Neuronal stem cell (in vitro differentiated cells): ENCODE data around the gene MAU2.
"Not testable (repeated sequence)": the region's sequence is repeated elsewhere in the genome, so short reads cannot be mapped to it uniquely, and the experiment has no call there.

ENCODE experiments used
- DNase-seq: peaks from one replicate; pipeline ENCODE4 v3.0.0-alpha.2; 2013; ENCODE audit warnings: low spot score
- H2AFZ ChIP-seq: one replicate; pipeline ENCODE4 v1.6.1; 2013; ENCODE audit warnings: mild to moderate bottlenecking, low read length, inconsistent platforms
- H2AK5ac ChIP-seq: 2 replicates; pipeline ENCODE4 v1.6.1; 2013; ENCODE audit warnings: low read depth, mild to moderate bottlenecking, inconsistent platforms, low read length, moderate library complexity, mixed read lengths
- H2BK120ac ChIP-seq: 2 replicates; pipeline ENCODE4 v1.6.1; 2013; ENCODE audit warnings: low read depth, mild to moderate bottlenecking, inconsistent platforms, low read length, moderate library complexity, mixed read lengths
- H2BK12ac ChIP-seq: one replicate; pipeline ENCODE4 v1.6.1; 2013; ENCODE audit warnings: low read length, inconsistent platforms
- H2BK15ac ChIP-seq: 2 replicates; pipeline ENCODE4 v1.6.1; 2013; ENCODE audit warnings: mild to moderate bottlenecking, low read length, inconsistent platforms, mixed read lengths
- H2BK5ac ChIP-seq: one replicate; pipeline ENCODE4 v1.6.1; 2013; ENCODE audit warnings: inconsistent platforms, mild to moderate bottlenecking, low read length, moderate library complexity
- H3K14ac ChIP-seq: one replicate; pipeline ENCODE4 v1.6.1; 2013; ENCODE audit warnings: low read length, inconsistent platforms
- H3K18ac ChIP-seq: 2 replicates; pipeline ENCODE4 v1.6.1; 2013; ENCODE audit warnings: low read length, inconsistent platforms
- H3K23ac ChIP-seq: 2 replicates; pipeline ENCODE4 v1.6.1; 2013; ENCODE audit warnings: low read depth, mild to moderate bottlenecking, mixed read lengths, low read length, inconsistent platforms; ENCODE audit not compliant: poor library complexity
- H3K27ac ChIP-seq: replicated peaks from 3 replicates; pipeline ENCODE4 v1.5.1; 2013; ENCODE audit warnings: low read length, inconsistent platforms
- H3K27me3 ChIP-seq, 3 experiments: 2 replicates each; pipeline ENCODE4 v1.6.1; 2013; ENCODE audit warnings: low read length in 3 of 3, mild to moderate bottlenecking in 2 of 3, inconsistent platforms in 1 of 3, low read depth in 1 of 3, mixed read lengths in 1 of 3, moderate library complexity in 1 of 3; ENCODE audit not compliant: control insufficient read depth in 3 of 3, insufficient read depth in 3 of 3
- H3K36me3 ChIP-seq, 2 donors: replicated peaks in 1 of 2; 2 replicates each; pipeline ENCODE4 v1.6.1; 2013; ENCODE audit warnings: low read length in 2 of 2; ENCODE audit not compliant: control insufficient read depth in 2 of 2, insufficient read depth in 2 of 2
- H3K4ac ChIP-seq: 2 replicates; pipeline ENCODE4 v1.6.1; 2013; ENCODE audit warnings: inconsistent platforms, mild to moderate bottlenecking, low read length, moderate library complexity
- H3K4me1 ChIP-seq, 2 donors: 1 replicate in 1 of 2; 2 replicates in 1 of 2; pipeline ENCODE4 v1.6.1; 2013; ENCODE audit warnings: low read length in 2 of 2, low read depth in 1 of 2; ENCODE audit not compliant: control insufficient read depth in 2 of 2, insufficient read depth in 1 of 2
- H3K4me2 ChIP-seq: one replicate; pipeline ENCODE4 v1.6.1; 2013; ENCODE audit warnings: mild to moderate bottlenecking, low read length, inconsistent platforms; ENCODE audit not compliant: insufficient read depth, poor library complexity, severe bottlenecking
- H3K4me3 ChIP-seq, 2 donors: 2 replicates each; pipeline ENCODE4 v1.5.1; 2013; ENCODE audit warnings: low read length in 2 of 2, mild to moderate bottlenecking in 2 of 2, inconsistent platforms in 1 of 2, moderate library complexity in 1 of 2
- H3K79me1 ChIP-seq: one replicate; pipeline ENCODE4 v1.6.1; 2013; ENCODE audit warnings: low read depth, mild to moderate bottlenecking, inconsistent platforms, low read length, moderate library complexity
- H3K9ac ChIP-seq: one replicate; pipeline ENCODE4 v1.6.1; 2013; ENCODE audit warnings: mild to moderate bottlenecking, low read depth, low read length, inconsistent platforms; ENCODE audit not compliant: poor library complexity
- H3K9me3 ChIP-seq, 2 donors: replicated peaks in 1 of 2; 2 replicates each; pipeline versions ENCODE3 to v1.6.1; 2013; ENCODE audit warnings: low read length in 2 of 2, mild to moderate bottlenecking in 2 of 2, inconsistent platforms in 1 of 2, low read depth in 1 of 2, mixed read lengths in 1 of 2, moderate library complexity in 1 of 2; ENCODE audit not compliant: control insufficient read depth in 2 of 2, insufficient read depth in 1 of 2
- H4K8ac ChIP-seq: one replicate; pipeline ENCODE4 v1.6.1; 2013; ENCODE audit warnings: low read depth, mild to moderate bottlenecking, inconsistent platforms, low read length, moderate library complexity
- H4K91ac ChIP-seq: one replicate; pipeline ENCODE4 v1.6.1; 2013; ENCODE audit warnings: low read length, low read depth, mild to moderate bottlenecking, inconsistent platforms; ENCODE audit not compliant: poor library complexity
- WGBS, 2 donors: extraction: QIAGEN DNeasy Blood & Tissue Kit; methylation state at CpG; one replicate each; pipeline ENCODE4 v1.1.7; 2013; ENCODE audit warnings: missing lambda C conversion rate in 2 of 2, mixed read lengths in 1 of 2; ENCODE audit not compliant: insufficient read length in 2 of 2, insufficient replicate concordance in 1 of 2; ENCODE audit errors: extremely low coverage in 2 of 2; 5-methylcytosine and 5-hydroxymethylcytosine counted together

The MAU2 gene

DNA sequence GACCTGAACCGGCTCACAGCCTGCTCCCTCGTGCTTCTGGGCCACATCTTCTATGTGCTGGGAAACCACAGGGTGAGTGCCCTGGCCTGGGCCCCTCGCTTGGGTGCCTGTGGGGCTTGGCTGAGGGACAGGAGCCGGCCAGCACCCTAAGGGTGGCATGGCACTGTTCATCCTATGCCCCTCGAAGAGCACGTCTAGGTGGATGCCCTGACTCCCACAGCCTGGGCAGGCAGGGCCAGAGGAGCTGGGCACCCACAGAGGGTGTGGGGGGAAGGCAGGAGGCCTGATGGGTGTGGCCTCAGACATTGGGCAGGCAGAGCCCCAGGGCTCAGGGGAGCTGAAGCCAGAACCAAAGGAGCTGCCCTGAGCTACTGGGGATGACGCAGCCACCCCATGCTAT lies 28.7 kb downstream of the MAU2 start:
- H2BK120ac ChIP-seq: no peak overlapping the region

DNA sequence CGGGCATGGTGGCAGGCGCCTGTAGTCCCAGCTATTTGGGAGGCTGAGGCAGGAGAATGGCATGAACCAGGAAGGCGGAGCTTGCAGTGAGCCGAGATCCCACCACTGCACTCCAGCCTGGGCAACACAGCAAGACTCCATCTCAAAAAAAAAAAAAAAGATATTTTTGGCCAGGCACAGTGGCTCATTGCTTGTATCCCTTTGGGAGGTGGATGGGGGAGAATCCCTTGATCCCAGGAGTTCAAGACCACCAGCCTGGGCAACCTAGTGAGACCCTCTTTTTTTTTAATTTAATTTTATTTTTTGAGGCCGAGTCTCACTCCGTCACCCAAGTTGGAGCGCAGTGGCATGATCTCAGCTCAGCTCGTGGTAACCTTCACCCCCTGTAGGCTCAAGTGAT lies 30.1 kb downstream of the MAU2 start:
- H2BK15ac ChIP-seq, H3K9me3 ChIP-seq, H3K9ac ChIP-seq, H3K27me3 ChIP-seq, H3K23ac ChIP-seq, H3K14ac ChIP-seq, H3K4me3 ChIP-seq, H3K4me2 ChIP-seq, H3K18ac ChIP-seq, H3K4ac ChIP-seq, H2AK5ac ChIP-seq, H4K8ac ChIP-seq, H2AFZ ChIP-seq, H2BK120ac ChIP-seq, H3K4me1 ChIP-seq, H4K91ac ChIP-seq, H2BK5ac ChIP-seq, H3K27ac ChIP-seq, H2BK12ac ChIP-seq, H3K79me1 ChIP-seq, DNase-seq: not testable (repeated sequence)
- WGBS, 2 donors: no CpG with 5 or more reads among the region's 8 CpGs
- H3K36me3 ChIP-seq: peaks cover 69 to 93% of the 10 kb centered on the region in 2 donors

More for the DNA sequence above, 28.7 kb downstream of the MAU2 start:
- Histone ChIP-seq H3K27ac (no peak overlapping the region), H3K79me1 (no peaks in the 10 kb centered on the region), H3K9ac (peak overlapping the region; percentile 21), H3K36me3 (peaks cover 71 to 93% of the 10 kb centered on the region in 2 donors), H3K4me2 (no peak overlapping the region), H4K8ac (no peak overlapping the region), H3K9me3 (no peaks in the 10 kb centered on the region), H4K91ac (no peak overlapping the region), H2BK5ac (no peak overlapping the region), H3K23ac (no peak overlapping the region), H3K14ac (no peak overlapping the region), H3K4ac (no peak overlapping the region), H3K4me1 (no peaks in the 10 kb centered on the region), H3K4me3 (no peak overlapping the region), H2BK15ac (no peak overlapping the region), H2AK5ac (no peak overlapping the region), H3K18ac (no peak overlapping the region), H2AFZ (no peak overlapping the region), H3K27me3 (no peaks in the 10 kb centered on the region), H2BK12ac (no peak overlapping the region)
- DNase-seq: no peak
- no CpG with 5 or more reads among the region's 7 CpGs for WGBS, 2 donors

DNA sequence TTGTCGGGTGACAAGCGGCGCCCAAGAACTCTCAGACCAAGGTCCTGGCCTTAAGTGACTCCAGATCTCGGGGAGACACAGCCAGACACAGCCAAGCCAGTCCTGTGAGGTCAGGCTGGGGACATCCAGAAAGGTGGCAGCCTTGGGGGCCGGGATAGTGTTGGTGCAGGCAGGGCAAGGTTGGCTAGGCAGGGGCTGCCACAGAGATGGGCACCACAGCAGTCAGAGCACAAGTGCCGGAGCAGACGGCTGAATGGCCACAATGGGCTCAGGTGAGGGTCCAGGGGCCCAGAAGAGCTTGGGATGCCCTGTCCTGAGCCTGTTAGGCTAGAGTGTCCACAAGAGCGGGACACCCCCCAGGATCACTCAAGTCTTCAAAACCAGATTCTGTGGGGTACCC lies 32.2 kb downstream of the MAU2 start:
- Histone ChIP-seq H3K9ac (no peak overlapping the region), H3K23ac (no peak overlapping the region), H2BK12ac (no peak overlapping the region), H2AFZ (no peak overlapping the region), H3K4ac (no peak overlapping the region), H3K14ac (no peak overlapping the region), H2BK15ac (no peak overlapping the region), H3K27me3 (no peaks in the 10 kb centered on the region), H2BK5ac (no peak overlapping the region), H2BK120ac (no peak overlapping the region), H3K4me2 (no peak overlapping the region), H4K91ac (no peak overlapping the region), H3K79me1 (peaks cover 2% of the 10 kb centered on the region), H4K8ac (no peak overlapping the region), H2AK5ac (no peak overlapping the region), H3K27ac (no peak overlapping the region), H3K9me3 (no peaks in the 10 kb centered on the region), H3K4me3 (no peak overlapping the region), H3K36me3 (peaks cover 58 to 93% of the 10 kb centered on the region in 2 donors), H3K4me1 (no peaks in the 10 kb centered on the region), H3K18ac (no peak overlapping the region)
- WGBS, 2 donors: no CpG with 5 or more reads among the region's 8 CpGs
- DNase-seq: no peak

DNA sequence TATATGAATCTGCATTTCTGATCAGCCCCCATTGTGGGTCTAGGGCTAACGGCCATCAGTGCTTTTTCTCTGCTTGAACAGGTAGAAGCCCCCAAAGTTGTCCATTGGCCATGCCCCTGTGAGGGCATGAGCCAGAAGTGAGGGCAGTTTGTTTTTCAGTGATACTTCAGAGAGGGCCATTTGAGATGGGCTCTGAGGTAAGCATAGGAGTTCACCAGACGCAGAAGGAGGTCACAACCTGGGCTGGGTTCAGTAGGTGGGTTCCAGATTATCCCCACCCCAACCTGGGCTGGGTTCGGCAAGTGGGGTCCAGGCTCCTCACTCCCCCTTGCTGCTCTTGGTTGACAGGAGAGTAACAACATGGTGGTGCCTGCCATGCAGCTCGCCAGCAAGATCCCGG lies 33.4 kb downstream of the MAU2 start:
- Histone ChIP-seq H2BK5ac (no peak overlapping the region), H3K18ac (no peak overlapping the region), H3K4me2 (no peak overlapping the region), H2AFZ (no peak overlapping the region), H4K91ac (no peak overlapping the region), H3K14ac (no peak overlapping the region), H3K4me1 (no peaks in the 10 kb centered on the region), H2BK12ac (no peak overlapping the region), H3K23ac (no peak overlapping the region), H3K4me3 (no peak overlapping the region), H4K8ac (peak overlapping the region; percentile 82), H2BK15ac (no peak overlapping the region), H3K36me3 (peaks cover 51 to 92% of the 10 kb centered on the region in 2 donors), H3K79me1 (peaks cover 2% of the 10 kb centered on the region), H2BK120ac (no peak overlapping the region), H3K4ac (peak overlapping the region; percentile 53), H3K27me3 (no peaks in the 10 kb centered on the region), H3K9me3 (no peaks in the 10 kb centered on the region), H3K27ac (no peak overlapping the region), H2AK5ac (no peak overlapping the region), H3K9ac (no peak overlapping the region)
- no CpG with 5 or more reads among the region's 5 CpGs for WGBS, 2 donors
- DNase-seq: no peak
